Peyer's patch (tissue), 4 donors: Measurements from ENCODE around the gene SLC35A3. TPM values are rescaled to one million over a fixed set of nuclear protein-coding genes. Genes with fewer than 3 reads are reported as not detected.

Source experiments
- DNase-seq, 3 donors: peaks; one replicate each; pipeline ENCODE4 v3.0.0-alpha.2; 2017 to 2019
- H3K27ac ChIP-seq, 4 donors: fragments of 200-600 bp; sonication (generic); one replicate each; pipeline ENCODE4 v1.5.1; 2016 to 2019
- H3K27me3 ChIP-seq, 2 donors: fragments of 200-600 bp; sonication (generic); one replicate each; pipeline ENCODE4 v1.5.1; 2019
- H3K36me3 ChIP-seq, 3 donors: fragments of 200-600 bp; sonication (generic); one replicate each; pipeline ENCODE4 v1.5.1; 2016 to 2019
- H3K4me1 ChIP-seq, 4 donors: fragments of 200-600 bp; sonication (generic); one replicate each; pipeline ENCODE4 v1.5.1; 2016 to 2019
- H3K4me3 ChIP-seq, 4 donors: fragments of 200-600 bp; sonication (generic); 1 replicate in 3 of 4; 2 replicates in 1 of 4; pipeline ENCODE4 v1.5.1; 2016 to 2019; ENCODE audit warnings: mild to moderate bottlenecking in 1 of 4
- H3K9me3 ChIP-seq, 4 donors: fragments of 200-600 bp; sonication (generic); one replicate each; pipeline ENCODE4 v1.5.1; 2016 to 2019; ENCODE audit warnings: mild to moderate bottlenecking in 1 of 4
- POLR2A ChIP-seq, 2 donors: fragments of 450-650 bp; IDR thresholded peaks; one replicate each; pipeline ENCODE4 v1.5.1; 2017; ENCODE audit warnings: antibody characterized with exemption in 2 of 2, mild to moderate bottlenecking in 2 of 2, moderate library complexity in 2 of 2
- total RNA-seq, 4 donors: library from RNA; depleted of rRNA; stranded (reverse); fragments of >200 nt; gene quantifications; one replicate each; pipeline ENCODE4 v1.1.0, GENCODE V29; 2016
- TF ChIP-seq, protein P1 (sequence below), 6 experiments: fragments of 450-650 bp in 4 of 6; fragments of 200-600 bp in 2 of 6; sonication (generic) in 1 of 6; IDR thresholded peaks; one replicate each; pipeline ENCODE4 v1.5.1; 2017 to 2019; ENCODE audit warnings: antibody characterized with exemption in 6 of 6, mild to moderate bottlenecking in 3 of 6, moderate library complexity in 1 of 6

The SLC35A3 gene
- total RNA-seq, 4 donors from 2014 or later = 16.5 to 105 (median 88.6) TPM

DNA sequence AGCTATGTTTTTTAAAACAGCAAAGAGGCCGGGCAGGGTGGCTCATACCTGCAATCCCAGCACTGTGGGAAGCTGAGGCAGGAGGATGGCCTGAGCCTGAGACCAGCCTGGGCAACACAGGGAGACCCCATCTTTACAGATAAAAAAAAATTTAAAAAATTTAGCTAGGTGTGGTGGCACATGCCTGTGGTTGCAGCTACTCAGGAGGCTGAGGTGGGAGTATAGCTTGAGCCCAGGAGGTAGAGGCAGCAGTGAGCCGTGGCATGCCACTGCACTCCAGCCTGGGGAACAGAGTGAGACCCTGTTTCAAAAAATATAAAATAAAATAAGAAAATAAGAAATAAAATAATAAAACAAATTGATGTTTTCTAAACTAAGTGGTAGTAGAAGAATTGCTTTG is 8.4 kb downstream of the SLC35A3 start:
- peaks cover 0 to 9% (median 3%) of the 10 kb centered on the region in 4 donors for H3K4me1 ChIP-seq
- DNase-seq = no peak
- H3K36me3 ChIP-seq = peaks cover 0 to 4% (median 0%) of the 10 kb centered on the region in 3 donors
- no peaks in the 10 kb centered on the region for H3K9me3 ChIP-seq
- no peak overlapping the region for H3K4me3 ChIP-seq
- TF ChIP-seq, protein P1, sequence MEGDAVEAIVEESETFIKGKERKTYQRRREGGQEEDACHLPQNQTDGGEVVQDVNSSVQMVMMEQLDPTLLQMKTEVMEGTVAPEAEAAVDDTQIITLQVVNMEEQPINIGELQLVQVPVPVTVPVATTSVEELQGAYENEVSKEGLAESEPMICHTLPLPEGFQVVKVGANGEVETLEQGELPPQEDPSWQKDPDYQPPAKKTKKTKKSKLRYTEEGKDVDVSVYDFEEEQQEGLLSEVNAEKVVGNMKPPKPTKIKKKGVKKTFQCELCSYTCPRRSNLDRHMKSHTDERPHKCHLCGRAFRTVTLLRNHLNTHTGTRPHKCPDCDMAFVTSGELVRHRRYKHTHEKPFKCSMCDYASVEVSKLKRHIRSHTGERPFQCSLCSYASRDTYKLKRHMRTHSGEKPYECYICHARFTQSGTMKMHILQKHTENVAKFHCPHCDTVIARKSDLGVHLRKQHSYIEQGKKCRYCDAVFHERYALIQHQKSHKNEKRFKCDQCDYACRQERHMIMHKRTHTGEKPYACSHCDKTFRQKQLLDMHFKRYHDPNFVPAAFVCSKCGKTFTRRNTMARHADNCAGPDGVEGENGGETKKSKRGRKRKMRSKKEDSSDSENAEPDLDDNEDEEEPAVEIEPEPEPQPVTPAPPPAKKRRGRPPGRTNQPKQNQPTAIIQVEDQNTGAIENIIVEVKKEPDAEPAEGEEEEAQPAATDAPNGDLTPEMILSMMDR (IDR thresholded peaks at IDR 0.05) = no peak
- no peak for TF ChIP-seq POLR2A (IDR thresholded peaks at IDR 0.05)
- H3K27ac ChIP-seq = no peak overlapping the region
- no peaks in the 10 kb centered on the region for H3K27me3 ChIP-seq

DNA sequence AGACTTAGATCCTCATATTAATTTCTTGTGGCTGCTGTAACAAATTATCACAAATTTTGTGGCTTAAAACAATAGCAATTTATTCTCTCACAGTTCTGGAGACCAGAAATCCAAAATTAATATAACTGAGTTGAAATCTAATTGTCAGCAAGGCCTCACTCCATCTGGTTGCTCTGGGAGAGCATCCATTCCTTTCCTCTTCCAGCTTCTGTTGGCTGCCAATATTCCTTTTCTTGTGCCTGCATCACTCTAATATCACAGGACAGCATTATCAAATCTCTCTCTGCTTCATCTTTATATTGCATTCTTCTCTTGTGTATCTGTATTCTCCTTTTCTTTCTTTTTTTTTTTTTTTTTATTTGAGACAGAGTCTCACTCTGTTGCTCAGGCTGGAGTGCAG is 9.3 kb downstream of the SLC35A3 start:
- H3K4me3 ChIP-seq = no peak overlapping the region
- TF ChIP-seq, protein P1 (IDR thresholded peaks at IDR 0.05) = no peak
- TF ChIP-seq POLR2A (IDR thresholded peaks at IDR 0.05) = no peak

DNA sequence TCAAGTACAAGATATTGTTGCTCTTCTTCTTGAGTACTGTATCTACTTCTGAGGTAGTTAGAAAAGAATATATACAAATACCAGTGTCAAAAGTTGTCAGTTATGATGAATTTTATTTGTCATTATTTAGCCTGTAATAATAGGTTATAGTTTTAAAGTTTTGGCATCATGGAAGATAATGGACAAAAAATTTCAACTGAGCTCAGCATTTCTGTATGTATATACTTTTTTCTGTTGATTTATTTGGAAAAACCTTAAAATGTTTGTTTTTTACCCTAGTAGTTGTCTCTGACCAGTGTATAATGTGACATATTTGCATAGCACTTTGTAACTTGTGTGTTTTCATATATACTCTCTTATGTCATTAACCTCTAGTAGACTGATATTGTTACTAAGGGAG is 11.1 kb downstream of the SLC35A3 start:
- Histone ChIP-seq H3K4me3 (no peak overlapping the region), H3K27ac (no peak overlapping the region), H3K9me3 (no peaks in the 10 kb centered on the region), H3K27me3 (no peaks in the 10 kb centered on the region), H3K36me3 (peaks cover 0 to 4% (median 0%) of the 10 kb centered on the region in 3 donors), H3K4me1 (peaks cover 0 to under 1% (median 0%) of the 10 kb centered on the region in 4 donors)
- DNase-seq = no peak
- TF ChIP-seq POLR2A (IDR thresholded peaks at IDR 0.05) = no peak
- TF ChIP-seq, protein P1 (IDR thresholded peaks at IDR 0.05) = no peak

More for the DNA sequence above, 9.3 kb downstream of the SLC35A3 start:
- Histone ChIP-seq H3K27me3 (no peaks in the 10 kb centered on the region), H3K9me3 (no peaks in the 10 kb centered on the region), H3K27ac (no peak overlapping the region), H3K36me3 (peaks cover 0 to 4% (median 0%) of the 10 kb centered on the region in 3 donors), H3K4me1 (peaks cover 0 to 9% (median 3%) of the 10 kb centered on the region in 4 donors)
- DNase-seq = no peak

DNA sequence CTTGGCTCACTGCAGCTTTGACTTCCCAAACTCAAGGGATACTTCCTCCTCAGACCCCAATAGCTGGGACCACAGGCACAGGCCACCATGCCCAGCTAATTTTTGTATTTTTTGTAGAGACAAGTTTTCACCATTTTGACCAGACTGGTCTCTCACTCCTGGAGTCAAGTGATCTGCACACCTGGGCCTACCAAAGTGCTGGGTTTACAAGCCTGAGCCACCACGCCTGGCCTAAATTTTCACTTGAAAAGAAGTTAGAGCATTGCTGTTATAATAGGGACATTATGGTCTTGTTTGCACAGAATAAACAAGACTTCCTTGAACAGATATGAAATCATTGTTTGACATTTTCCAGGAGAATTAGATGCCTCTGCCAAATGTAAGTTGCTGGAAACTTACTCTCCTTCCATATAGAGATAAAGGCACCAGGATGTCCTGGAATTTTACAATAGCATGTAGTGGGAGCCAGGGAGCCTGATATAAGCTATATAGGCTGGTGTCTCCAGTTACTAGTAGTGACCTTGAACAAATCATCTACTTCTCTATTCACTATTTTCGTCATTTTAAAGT is 16.9 kb downstream of the SLC35A3 start:
- H3K36me3 ChIP-seq = peaks cover 0 to 13% (median 0%) of the 10 kb centered on the region in 3 donors
- H3K27me3 ChIP-seq = no peaks in the 10 kb centered on the region
- no peak overlapping the region for H3K27ac ChIP-seq
- no peaks in the 10 kb centered on the region for H3K9me3 ChIP-seq
- no peak for DNase-seq
- no peak overlapping the region for H3K4me3 ChIP-seq
- TF ChIP-seq POLR2A (IDR thresholded peaks at IDR 0.05) = no peak
- TF ChIP-seq, protein P1 (IDR thresholded peaks at IDR 0.05) = no peak
- no peaks in the 10 kb centered on the region for H3K4me1 ChIP-seq

DNA sequence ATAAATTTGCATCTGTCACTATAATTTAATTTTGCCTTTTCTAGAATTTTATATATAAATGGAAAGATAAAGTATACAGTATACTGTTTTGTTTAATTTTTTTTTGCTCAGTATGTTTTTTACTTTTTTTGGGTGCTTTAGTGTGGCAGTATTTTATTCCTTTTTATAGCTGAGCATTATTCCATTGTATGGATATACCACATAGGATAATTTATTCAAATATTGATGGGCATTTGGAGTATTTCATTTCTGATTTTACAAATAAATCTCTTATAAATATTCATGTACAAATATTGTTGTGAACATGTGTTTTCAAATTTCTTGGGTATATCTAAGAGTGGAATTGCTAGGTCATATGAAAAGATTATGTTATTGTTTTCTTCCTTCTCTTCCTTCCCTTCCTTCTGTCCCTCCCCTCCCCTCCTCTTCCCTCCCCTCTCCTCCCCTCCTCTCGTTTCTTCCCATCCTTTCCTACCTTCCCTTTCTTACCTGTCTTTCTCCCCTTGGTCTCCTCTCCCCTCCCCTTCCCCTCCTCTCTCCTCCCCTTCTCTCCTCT is 18.5 kb downstream of the SLC35A3 start:
- H3K27me3 ChIP-seq = no peaks in the 10 kb centered on the region
- no peak for DNase-seq
- H3K9me3 ChIP-seq = no peaks in the 10 kb centered on the region
- peaks cover 0 to 15% (median 0%) of the 10 kb centered on the region in 3 donors for H3K36me3 ChIP-seq
- no peak overlapping the region for H3K4me3 ChIP-seq
- no peak overlapping the region for H3K27ac ChIP-seq
- TF ChIP-seq, protein P1 (IDR thresholded peaks at IDR 0.05) = no peak
- no peak for TF ChIP-seq POLR2A (IDR thresholded peaks at IDR 0.05)
- H3K4me1 ChIP-seq = no peaks in the 10 kb centered on the region
